ENCODE results near the gene BSDC1.

DNA sequence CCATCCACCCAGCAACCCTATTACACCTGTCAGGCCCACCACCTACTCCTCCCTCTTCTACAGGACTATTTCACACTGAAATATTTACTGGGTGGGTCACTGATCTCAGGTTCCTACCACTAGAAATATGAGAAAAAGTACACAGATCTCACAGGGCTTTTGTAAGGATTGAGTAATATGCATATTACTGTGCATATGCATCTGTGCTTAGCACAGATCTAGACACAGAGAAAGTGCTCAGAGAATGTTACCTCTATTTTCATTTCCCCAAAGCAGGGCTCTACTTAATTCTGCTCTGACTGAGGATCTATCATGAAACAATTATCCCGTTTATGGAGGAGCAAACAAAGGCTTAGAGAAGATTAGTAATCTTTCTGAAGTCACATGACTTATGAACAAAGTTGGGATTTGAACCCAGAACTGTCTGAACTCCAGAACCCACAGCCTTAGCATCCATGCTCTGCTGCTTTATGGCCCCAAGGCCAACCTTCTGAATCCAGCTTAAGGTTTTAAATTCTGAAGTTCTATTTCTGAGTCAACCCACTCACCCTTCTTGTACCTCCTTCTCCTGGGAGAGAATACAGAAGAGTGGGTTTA, 20.1 kb downstream of the BSDC1 start:
- TF ChIP-seq, protein P1, sequence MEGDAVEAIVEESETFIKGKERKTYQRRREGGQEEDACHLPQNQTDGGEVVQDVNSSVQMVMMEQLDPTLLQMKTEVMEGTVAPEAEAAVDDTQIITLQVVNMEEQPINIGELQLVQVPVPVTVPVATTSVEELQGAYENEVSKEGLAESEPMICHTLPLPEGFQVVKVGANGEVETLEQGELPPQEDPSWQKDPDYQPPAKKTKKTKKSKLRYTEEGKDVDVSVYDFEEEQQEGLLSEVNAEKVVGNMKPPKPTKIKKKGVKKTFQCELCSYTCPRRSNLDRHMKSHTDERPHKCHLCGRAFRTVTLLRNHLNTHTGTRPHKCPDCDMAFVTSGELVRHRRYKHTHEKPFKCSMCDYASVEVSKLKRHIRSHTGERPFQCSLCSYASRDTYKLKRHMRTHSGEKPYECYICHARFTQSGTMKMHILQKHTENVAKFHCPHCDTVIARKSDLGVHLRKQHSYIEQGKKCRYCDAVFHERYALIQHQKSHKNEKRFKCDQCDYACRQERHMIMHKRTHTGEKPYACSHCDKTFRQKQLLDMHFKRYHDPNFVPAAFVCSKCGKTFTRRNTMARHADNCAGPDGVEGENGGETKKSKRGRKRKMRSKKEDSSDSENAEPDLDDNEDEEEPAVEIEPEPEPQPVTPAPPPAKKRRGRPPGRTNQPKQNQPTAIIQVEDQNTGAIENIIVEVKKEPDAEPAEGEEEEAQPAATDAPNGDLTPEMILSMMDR (IDR thresholded peaks at IDR 0.05; ENCODE audit: low read depth, low read length): no peak
- TF ChIP-seq EZH2phosphoT487 (IDR thresholded peaks at IDR 0.05; ENCODE audit: low read depth): no peak

Measured in OCI-LY3 (cell line).